GM12891 (cell line): Measurements from ENCODE around the gene RAB11B.

Experiments used
- POLR2A ChIP-seq: IDR thresholded peaks from 2 replicates; pipeline ENCODE4 v1.6.1; 2011; ENCODE audit warnings: low read depth, low read length, control low read depth
- POLR2AphosphoS5 ChIP-seq: IDR thresholded peaks from 2 replicates; pipeline ENCODE4 v1.6.1; 2011; ENCODE audit warnings: low read depth, low read length, control low read depth
- SPI1 ChIP-seq: IDR thresholded peaks from 2 replicates; pipeline ENCODE4 v1.6.1; 2011; ENCODE audit warnings: low read depth, low read length, control low read depth
- TAF1 ChIP-seq: IDR thresholded peaks from 2 replicates; pipeline ENCODE4 v1.6.1; 2011; ENCODE audit warnings: low read depth, low read length, control low read depth

- no peak for TF ChIP-seq POLR2A
- TF ChIP-seq SPI1, result no peak
- no peak for TF ChIP-seq POLR2AphosphoS5
- no peak for TF ChIP-seq TAF1
Measured at GRCh38 chr19:8413629-8413995, 23.5 kb downstream of the RAB11B start.
